Breast epithelium (tissue), 3 donors: ENCODE results near the gene RIOK1.
"Not testable (repeated sequence)": the region's sequence is repeated elsewhere in the genome, so short reads cannot be mapped to it uniquely, and the experiment has no call there.

Experiments
- CTCF ChIP-seq, 3 donors: fragments of 450-650 bp; IDR thresholded peaks; one replicate each; pipeline ENCODE4 v1.5.1; 2016 to 2017; ENCODE audit warnings: antibody characterized with exemption in 3 of 3, mild to moderate bottlenecking in 3 of 3, moderate library complexity in 3 of 3
- POLR2A ChIP-seq: fragments of 450-650 bp; IDR thresholded peaks from one replicate; pipeline ENCODE4 v1.6.1; 2016; ENCODE audit warnings: antibody characterized with exemption, mild to moderate bottlenecking, moderate library complexity
- POLR2AphosphoS5 ChIP-seq, 3 donors: sonication (generic); formaldehyde crosslinking; IDR thresholded peaks; one replicate each; pipeline ENCODE4 v1.6.1; 2017; ENCODE audit warnings: antibody characterized with exemption in 3 of 3

- not testable (repeated sequence) for TF ChIP-seq CTCF (IDR thresholded peaks at IDR 0.05); POLR2A; POLR2AphosphoS5 (IDR thresholded peaks at IDR 0.05)
Observed at GRCh38 chr6:7347551-7347997, 42.0 kb upstream of the RIOK1 start.
